ENCODE results near the gene EFNA1.
"Not testable (repeated sequence)": the region's sequence is repeated elsewhere in the genome, so short reads cannot be mapped to it uniquely, and the experiment has no call there.

Gene EFNA1

GRCh38 chr1:155092641-155093040 lies 35.0 kb upstream of the EFNA1 start:
- no peak for DNase-seq

- no peak for DNase-seq
Measured at GRCh38 chr1:155093911-155094621, 33.6 kb upstream of the EFNA1 start.

GRCh38 chr1:155094622-155094948 lies 33.1 kb upstream of the EFNA1 start:
- DNase-seq, result no peak

GRCh38 chr1:155099331-155099730 lies 28.3 kb upstream of the EFNA1 start:
- DNase-seq, result no peak

- no peak for DNase-seq
Measured at GRCh38 chr1:155103325-155103724, 24.4 kb upstream of the EFNA1 start.

GRCh38 chr1:155104605-155105534 lies 22.8 kb upstream of the EFNA1 start:
- no peak for DNase-seq

- no peak for DNase-seq
Measured at GRCh38 chr1:155105604-155106011, 22.1 kb upstream of the EFNA1 start.

- no peak for DNase-seq
Measured at GRCh38 chr1:155106862-155107261, 20.8 kb upstream of the EFNA1 start.

- DNase-seq, result no peak
Measured at GRCh38 chr1:155107309-155108264, 20.1 kb upstream of the EFNA1 start.

- DNase-seq, result no peak
Measured at GRCh38 chr1:155108296-155108695, 19.4 kb upstream of the EFNA1 start.

- no peak for DNase-seq
Measured at GRCh38 chr1:155110381-155110780, 17.3 kb upstream of the EFNA1 start.

- no peak for DNase-seq
Measured at GRCh38 chr1:155110826-155111225, 16.9 kb upstream of the EFNA1 start.

- DNase-seq, result no peak
Measured at GRCh38 chr1:155113450-155113980, 14.2 kb upstream of the EFNA1 start.

- no peak for DNase-seq
Measured at GRCh38 chr1:155116113-155116764, 11.4 kb upstream of the EFNA1 start.

GRCh38 chr1:155117610-155118009 lies 10.1 kb upstream of the EFNA1 start:
- no peak for DNase-seq

- DNase-seq, result not testable (repeated sequence)
Measured at GRCh38 chr1:155118090-155118489, 9.6 kb upstream of the EFNA1 start.

- no peak for DNase-seq
Measured at GRCh38 chr1:155120253-155120652, 7.4 kb upstream of the EFNA1 start.

- no peak for DNase-seq
Measured at GRCh38 chr1:155121249-155121648, 6.4 kb upstream of the EFNA1 start.

- DNase-seq, result no peak
Measured at GRCh38 chr1:155122308-155122707, 5.4 kb upstream of the EFNA1 start.

GRCh38 chr1:155123801-155124200 lies 3.9 kb upstream of the EFNA1 start:
- DNase-seq, result no peak

GRCh38 chr1:155124503-155125463 lies 2.9 kb upstream of the EFNA1 start:
- no peak for DNase-seq
